Measurements from ENCODE around the gene SPAG7. TPM values are rescaled to one million over a fixed set of nuclear protein-coding genes. Genes with fewer than 3 reads are reported as not detected.

Gene SPAG7
- total RNA-seq, 3 donors from 2014 or later: 42.6 to 57.8 (median 55.2) TPM

DNA sequence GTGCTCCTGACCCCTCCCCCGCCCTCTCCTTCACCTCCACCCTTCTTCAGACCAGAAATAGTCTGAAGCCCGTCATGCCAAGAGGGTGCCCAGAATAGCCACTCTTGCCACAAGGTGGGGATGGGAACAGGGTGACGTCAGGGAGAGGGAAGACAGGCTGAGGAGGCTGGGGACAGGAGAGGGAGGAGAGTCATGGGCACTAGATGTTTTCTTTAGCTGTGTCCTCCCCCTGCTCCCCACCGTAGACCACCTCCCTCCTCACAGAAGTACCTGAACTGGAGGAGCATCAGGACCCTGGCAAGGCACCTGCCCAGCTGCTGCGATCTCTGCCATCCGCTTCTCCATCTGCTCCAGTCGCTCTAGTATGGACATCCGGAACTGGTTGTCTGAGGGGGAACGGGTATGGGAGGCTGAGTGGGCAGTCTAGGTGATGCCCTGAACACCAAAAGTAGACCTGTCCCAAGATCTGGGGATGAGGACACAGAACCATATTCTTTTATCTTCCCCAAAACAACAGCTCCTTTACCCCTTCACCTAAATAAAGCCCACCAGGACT lies 6.6 kb upstream of the SPAG7 start:
- H3K27me3 ChIP-seq: no peaks in the 10 kb centered on the region
- no peaks in the 10 kb centered on the region for H3K9me3 ChIP-seq
- H3K36me3 ChIP-seq: peaks cover 4% of the 10 kb centered on the region
- H3K4me1 ChIP-seq: no peaks in the 10 kb centered on the region
- no peak for DNase-seq (ENCODE audit: low spot score in 2 of 2)
- intact Hi-C loops (cut with DNase I; ENCODE audit: low total_unique reads): no loop called here
- H3K27ac ChIP-seq: no peak overlapping the region
- H3K4me3 ChIP-seq: no peak overlapping the region
- TF ChIP-seq POLR2A (IDR thresholded peaks at IDR 0.05): no peak
- TF ChIP-seq, protein P1, sequence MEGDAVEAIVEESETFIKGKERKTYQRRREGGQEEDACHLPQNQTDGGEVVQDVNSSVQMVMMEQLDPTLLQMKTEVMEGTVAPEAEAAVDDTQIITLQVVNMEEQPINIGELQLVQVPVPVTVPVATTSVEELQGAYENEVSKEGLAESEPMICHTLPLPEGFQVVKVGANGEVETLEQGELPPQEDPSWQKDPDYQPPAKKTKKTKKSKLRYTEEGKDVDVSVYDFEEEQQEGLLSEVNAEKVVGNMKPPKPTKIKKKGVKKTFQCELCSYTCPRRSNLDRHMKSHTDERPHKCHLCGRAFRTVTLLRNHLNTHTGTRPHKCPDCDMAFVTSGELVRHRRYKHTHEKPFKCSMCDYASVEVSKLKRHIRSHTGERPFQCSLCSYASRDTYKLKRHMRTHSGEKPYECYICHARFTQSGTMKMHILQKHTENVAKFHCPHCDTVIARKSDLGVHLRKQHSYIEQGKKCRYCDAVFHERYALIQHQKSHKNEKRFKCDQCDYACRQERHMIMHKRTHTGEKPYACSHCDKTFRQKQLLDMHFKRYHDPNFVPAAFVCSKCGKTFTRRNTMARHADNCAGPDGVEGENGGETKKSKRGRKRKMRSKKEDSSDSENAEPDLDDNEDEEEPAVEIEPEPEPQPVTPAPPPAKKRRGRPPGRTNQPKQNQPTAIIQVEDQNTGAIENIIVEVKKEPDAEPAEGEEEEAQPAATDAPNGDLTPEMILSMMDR (IDR thresholded peaks at IDR 0.05): no peak
- no peak for TF ChIP-seq POLR2AphosphoS5 (IDR thresholded peaks at IDR 0.05)

DNA sequence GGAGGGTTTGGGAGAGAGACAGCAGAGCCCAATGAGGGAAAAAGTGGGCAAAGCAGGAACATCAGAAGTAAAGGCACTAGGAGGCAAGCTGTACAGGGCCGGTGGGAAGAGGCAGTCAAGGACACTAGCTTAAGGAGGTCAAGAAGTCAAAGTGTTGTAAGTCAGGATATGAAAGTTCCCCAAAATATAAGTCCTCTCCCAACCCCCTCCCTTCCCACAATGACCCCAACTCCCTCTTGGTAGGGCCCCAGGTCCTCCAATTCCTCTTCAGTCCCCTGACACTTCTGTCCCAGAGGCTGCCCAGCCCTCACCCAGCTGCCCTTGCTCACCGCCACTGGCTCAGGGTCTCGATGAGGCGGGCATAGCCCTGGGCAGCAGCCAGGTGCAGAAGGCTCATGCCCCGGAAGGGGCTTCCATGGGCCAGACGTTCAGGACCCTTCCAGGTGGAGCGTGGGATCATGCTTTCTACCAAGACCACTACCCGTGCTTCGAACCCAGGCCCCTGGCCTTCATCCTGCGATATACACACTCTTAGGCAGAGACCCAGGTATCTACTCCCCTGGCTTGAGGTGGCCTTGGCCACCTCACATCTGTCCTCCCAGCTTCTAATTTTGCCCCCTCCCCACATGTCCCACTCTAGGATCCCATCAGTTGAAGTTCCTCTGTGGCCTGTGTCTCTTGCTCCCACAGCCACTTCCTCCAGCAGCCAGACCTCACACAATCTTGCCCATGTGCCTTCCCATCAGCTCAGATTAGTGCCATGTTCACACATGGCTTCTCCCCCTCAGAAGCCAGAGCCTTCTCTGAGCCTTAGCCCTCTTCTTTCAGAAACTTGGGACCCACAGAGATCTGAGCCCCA lies 5.9 kb upstream of the SPAG7 start:
- TF ChIP-seq POLR2A (IDR thresholded peaks at IDR 0.05) (no peak), POLR2AphosphoS5 (IDR thresholded peaks at IDR 0.05) (no peak)
- TF ChIP-seq, protein P1 (IDR thresholded peaks at IDR 0.05): no peak
- no peak for DNase-seq (ENCODE audit: low spot score in 2 of 2)
- H3K27ac ChIP-seq: peak overlapping the region in 1 of 2 donors; percentile 89
- intact Hi-C loops (cut with DNase I; ENCODE audit: low total_unique reads): no loop called here
- no peaks in the 10 kb centered on the region for H3K9me3 ChIP-seq
- no peaks in the 10 kb centered on the region for H3K27me3 ChIP-seq
- no peak overlapping the region for H3K4me3 ChIP-seq
- H3K36me3 ChIP-seq: peaks cover 4% of the 10 kb centered on the region
- peaks cover 0 to 2% of the 10 kb centered on the region in 2 donors for H3K4me1 ChIP-seq

DNA sequence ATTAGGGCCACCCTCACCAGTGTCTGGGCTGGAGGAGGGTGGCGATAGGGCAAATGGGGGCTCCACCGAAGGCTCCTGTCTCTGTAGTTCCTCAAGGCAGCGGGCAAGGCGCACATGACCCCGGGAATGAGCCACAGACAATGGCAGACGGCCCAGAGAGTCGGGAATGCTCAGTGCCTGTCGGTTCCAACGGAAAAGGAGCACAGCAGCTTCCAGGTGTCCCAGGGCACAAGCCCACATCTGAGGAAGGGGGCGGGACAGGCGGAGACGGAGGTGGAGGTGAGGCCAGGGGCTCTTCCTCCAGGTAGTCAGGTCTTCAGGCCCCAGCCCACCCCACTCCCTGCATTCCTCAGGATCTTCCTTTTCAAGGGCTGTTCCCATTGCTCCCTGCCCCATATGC lies 5.1 kb upstream of the SPAG7 start:
- no peak overlapping the region for H3K4me3 ChIP-seq
- H3K27ac ChIP-seq: peak overlapping the region; percentile 73 to 89
- intact Hi-C loops (cut with DNase I; ENCODE audit: low total_unique reads): no loop called here
- no peak for DNase-seq (ENCODE audit: low spot score in 2 of 2)
- H3K9me3 ChIP-seq: no peaks in the 10 kb centered on the region
- H3K27me3 ChIP-seq: no peaks in the 10 kb centered on the region
- TF ChIP-seq POLR2A (IDR thresholded peaks at IDR 0.05) (no peak), POLR2AphosphoS5 (IDR thresholded peaks at IDR 0.05) (no peak)
- TF ChIP-seq, protein P1 (IDR thresholded peaks at IDR 0.05): no peak
- peaks cover 4% of the 10 kb centered on the region for H3K36me3 ChIP-seq
- peaks cover 0 to 8% of the 10 kb centered on the region in 2 donors for H3K4me1 ChIP-seq

DNA sequence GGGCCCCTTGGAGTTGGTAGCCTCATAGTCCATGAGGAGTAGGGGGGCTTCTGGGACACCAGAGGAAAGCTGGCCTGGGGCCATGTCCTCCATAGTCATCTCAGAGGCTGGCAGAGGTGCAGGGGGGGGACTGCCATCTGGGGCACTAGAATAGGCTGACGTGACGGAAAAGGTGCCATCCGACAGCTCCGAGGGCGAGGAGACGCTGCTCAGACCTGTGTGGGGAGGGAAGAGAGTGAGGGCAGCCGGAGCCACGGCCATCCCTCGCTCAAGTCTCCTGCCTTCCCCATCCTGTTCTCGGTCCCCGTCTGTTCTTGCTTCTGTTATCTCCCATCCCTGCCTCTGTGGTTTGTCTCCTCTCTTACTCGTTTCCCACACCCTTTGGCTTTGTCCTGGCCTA lies 4.7 kb upstream of the SPAG7 start:
- intact Hi-C loops (cut with DNase I; ENCODE audit: low total_unique reads): no loop called here
- no peaks in the 10 kb centered on the region for H3K9me3 ChIP-seq

More for the DNA sequence above, 4.7 kb upstream of the SPAG7 start:
- peaks cover 0 to 8% of the 10 kb centered on the region in 2 donors for H3K4me1 ChIP-seq
- H3K27me3 ChIP-seq: no peaks in the 10 kb centered on the region
- H3K4me3 ChIP-seq: no peak overlapping the region
- peak overlapping the region; percentile 73 to 89 for H3K27ac ChIP-seq
- H3K36me3 ChIP-seq: peaks cover 4% of the 10 kb centered on the region
- no peak for DNase-seq (ENCODE audit: low spot score in 2 of 2)
- TF ChIP-seq POLR2AphosphoS5 (IDR thresholded peaks at IDR 0.05) (no peak), POLR2A (IDR thresholded peaks at IDR 0.05) (no peak)
- TF ChIP-seq, protein P1 (IDR thresholded peaks at IDR 0.05): no peak

Measured in breast epithelium (tissue), 4 donors.